H9 (cell line): Measurements from ENCODE around the gene IQSEC1. TPM values are rescaled to one million over a fixed set of nuclear protein-coding genes. Genes with fewer than 3 reads are reported as not detected.

Experiments used
- DNase-seq: peaks from one replicate; pipeline ENCODE4 v3.0.0-alpha.2; 2017
- H2AFZ ChIP-seq: one replicate; pipeline ENCODE4 v1.6.1; 2013; ENCODE audit warnings: mild to moderate bottlenecking, low read length, control low read depth, moderate library complexity
- H2AK5ac ChIP-seq: 2 replicates; pipeline ENCODE4 v1.6.1; 2013; ENCODE audit warnings: low read length, control low read depth, mixed read lengths; ENCODE audit not compliant: insufficient read length
- H2BK120ac ChIP-seq: one replicate; pipeline ENCODE4 v1.6.1; 2013; ENCODE audit warnings: low read depth, mild to moderate bottlenecking, low read length, control low read depth, inconsistent platforms; ENCODE audit not compliant: poor library complexity, severe bottlenecking
- H2BK12ac ChIP-seq: 2 replicates; pipeline ENCODE4 v1.6.1; 2013; ENCODE audit warnings: low read length, control low read depth, mixed read lengths, low read depth; ENCODE audit not compliant: insufficient read length
- H2BK15ac ChIP-seq: 2 replicates; pipeline ENCODE4 v1.6.1; 2013; ENCODE audit warnings: low read depth, low read length, control low read depth
- H2BK20ac ChIP-seq: one replicate; pipeline ENCODE4 v1.6.1; 2013; ENCODE audit warnings: low read depth, mild to moderate bottlenecking, low read length, control low read depth, inconsistent platforms; ENCODE audit not compliant: poor library complexity, severe bottlenecking
- H2BK5ac ChIP-seq: 2 replicates; pipeline ENCODE4 v1.6.1; 2013; ENCODE audit warnings: low read length, control low read depth, mixed read lengths; ENCODE audit not compliant: insufficient read length
- H3K14ac ChIP-seq: 2 replicates; pipeline ENCODE4 v1.6.1; 2013; ENCODE audit warnings: low read length, control low read depth; ENCODE audit not compliant: insufficient read depth
- H3K18ac ChIP-seq: 2 replicates; pipeline ENCODE4 v1.6.1; 2013; ENCODE audit warnings: low read depth, mild to moderate bottlenecking, mixed read lengths, low read length, control low read depth; ENCODE audit not compliant: insufficient read length
- H3K23ac ChIP-seq: 2 replicates; pipeline ENCODE4 v1.6.1; 2013; ENCODE audit warnings: low read length, control low read depth, mixed read lengths, low read depth; ENCODE audit not compliant: insufficient read length
- H3K23me2 ChIP-seq: 2 replicates; pipeline ENCODE4 v1.6.1; 2013; ENCODE audit warnings: low read depth, mild to moderate bottlenecking, mixed read lengths, low read length, control low read depth; ENCODE audit not compliant: insufficient read length, poor library complexity, severe bottlenecking
- H3K27ac ChIP-seq: 2 replicates; pipeline ENCODE4 v1.5.1; 2013; ENCODE audit warnings: low read length, control low read depth, mixed read lengths, low read depth; ENCODE audit not compliant: insufficient read length
- H3K27me3 ChIP-seq: 2 replicates; pipeline ENCODE4 v1.6.1; 2013; ENCODE audit warnings: low read length, control low read depth, inconsistent platforms; ENCODE audit not compliant: insufficient read depth
- H3K4ac ChIP-seq: 2 replicates; pipeline ENCODE4 v1.6.1; 2013; ENCODE audit warnings: low read depth, mild to moderate bottlenecking, control low read depth, inconsistent platforms, low read length, moderate library complexity
- H3K4me1 ChIP-seq: 2 replicates; pipeline ENCODE4 v1.6.1; 2013; ENCODE audit warnings: low read length, control low read depth, inconsistent platforms; ENCODE audit not compliant: insufficient read depth
- H3K4me2 ChIP-seq: 2 replicates; pipeline ENCODE4 v1.6.1; 2013; ENCODE audit warnings: low read length, control low read depth, mixed read lengths; ENCODE audit not compliant: insufficient read length, insufficient read depth
- H3K56ac ChIP-seq: 2 replicates; pipeline ENCODE4 v1.6.1; 2013; ENCODE audit warnings: low read depth, mild to moderate bottlenecking, mixed read lengths, low read length, control low read depth; ENCODE audit not compliant: insufficient read length
- H3K79me1 ChIP-seq: 2 replicates; pipeline ENCODE4 v1.6.1; 2013; ENCODE audit warnings: low read depth, mild to moderate bottlenecking, moderate library complexity, low read length, control low read depth, inconsistent platforms; ENCODE audit not compliant: insufficient read depth, poor library complexity, severe bottlenecking
- H3K79me2 ChIP-seq: 2 replicates; pipeline ENCODE4 v1.6.1; 2013; ENCODE audit warnings: low read length, control low read depth, inconsistent platforms; ENCODE audit not compliant: insufficient read depth
- H3K9ac ChIP-seq: 2 replicates; pipeline ENCODE4 v1.6.1; 2013; ENCODE audit warnings: low read length, control low read depth, mixed read lengths; ENCODE audit not compliant: insufficient read length; ENCODE audit errors: extremely low read depth
- H3K9me3 ChIP-seq: one replicate; pipeline ENCODE4 v1.6.1; 2013; ENCODE audit warnings: low read depth, low read length, inconsistent platforms; ENCODE audit not compliant: control insufficient read depth
- H3T11ph ChIP-seq: one replicate; pipeline ENCODE4 v1.6.1; 2013; ENCODE audit warnings: mild to moderate bottlenecking, low read length, control low read depth, inconsistent platforms
- H4K20me1 ChIP-seq: one replicate; pipeline ENCODE4 v1.6.1; 2013; ENCODE audit not compliant: control insufficient read depth, insufficient read length, insufficient read depth
- H4K5ac ChIP-seq: 2 replicates; pipeline ENCODE4 v1.6.1; 2013; ENCODE audit warnings: low read depth, mild to moderate bottlenecking, mixed read lengths, low read length, control low read depth; ENCODE audit not compliant: insufficient read length
- H4K8ac ChIP-seq: replicated peaks from 2 replicates; pipeline ENCODE4 v1.6.1; 2013; ENCODE audit warnings: low read length, control low read depth, mixed read lengths, low read depth; ENCODE audit not compliant: insufficient read length
- H4K91ac ChIP-seq: 2 replicates; pipeline ENCODE4 v1.6.1; 2013; ENCODE audit warnings: low read depth, mild to moderate bottlenecking, moderate library complexity, mixed read lengths, low read length, control low read depth; ENCODE audit not compliant: insufficient read length
- H3K27ac Mint-ChIP-seq, 3 experiments: 2 replicates in 2 of 3; 3 replicates in 1 of 3; pipeline ENCODE4 v1.8.0; 2020 to 2021; ENCODE audit warnings: mixed read lengths in 3 of 3, mild to moderate bottlenecking in 1 of 3, moderate library complexity in 1 of 3
- H3K27me3 Mint-ChIP-seq: 2 replicates; pipeline ENCODE4 v1.8.0; 2021; ENCODE audit warnings: low read depth, mild to moderate bottlenecking, moderate library complexity, mixed read lengths
- H3K36me3 Mint-ChIP-seq, 3 experiments: 2 replicates in 2 of 3; 3 replicates in 1 of 3; pipeline ENCODE4 v1.8.0; 2020 to 2021; ENCODE audit warnings: low read depth in 3 of 3, mixed read lengths in 3 of 3; ENCODE audit not compliant: insufficient read depth in 1 of 3
- H3K4me1 Mint-ChIP-seq, 2 experiments: 2 replicates each; pipeline ENCODE4 v1.8.0; 2020; ENCODE audit warnings: mixed read lengths in 2 of 2
- H3K4me3 Mint-ChIP-seq, 2 experiments: 2 replicates in 1 of 2; 3 replicates in 1 of 2; pipeline ENCODE4 v1.8.0; 2020 to 2021; ENCODE audit warnings: mild to moderate bottlenecking in 2 of 2, mixed read lengths in 2 of 2, moderate library complexity in 1 of 2
- H3K9me3 Mint-ChIP-seq, 2 experiments: 2 replicates in 1 of 2; 3 replicates in 1 of 2; pipeline ENCODE4 v1.8.0; 2020; ENCODE audit warnings: mild to moderate bottlenecking in 2 of 2, mixed read lengths in 2 of 2, moderate library complexity in 1 of 2
- CTCF ChIP-seq: fragments of 200-600 bp; sonication (generic); conservative IDR thresholded peaks from 3 replicates; pipeline ENCODE4 v1.8.0; 2021; ENCODE audit warnings: antibody characterized with exemption, mild to moderate bottlenecking
- WGBS: extraction: QIAGEN DNeasy Blood & Tissue Kit; methylation state at CpG from one replicate; pipeline ENCODE4 v1.1.7; 2013; ENCODE audit warnings: missing lambda C conversion rate, low lambda C conversion rate, mixed read lengths; ENCODE audit not compliant: insufficient read length; ENCODE audit errors: extremely low coverage; 5-methylcytosine and 5-hydroxymethylcytosine counted together
- total RNA-seq: library from RNA; stranded (reverse); gene quantifications from 2 replicates; pipeline ENCODE4 v1.2.1, GENCODE V29; 2021

IQSEC1 gene
- total RNA-seq, 1 experiment from 2014 or later, result 19.1 TPM

- no peak for TF ChIP-seq CTCF
- Mint-ChIP-seq H3K4me3 (no peak overlapping the region), H3K27ac (no peak overlapping the region), H3K36me3 (peaks cover 0 to 3% (median 0%) of the 10 kb centered on the region in 3 experiments; a peak in 1 of 7 replicates), H3K27me3 (no peaks in the 10 kb centered on the region; the same call in 1 of the 2 replicates), H3K9me3 (no peaks in the 10 kb centered on the region), H3K4me1 (peaks cover 11 to 19% of the 10 kb centered on the region in 2 experiments)
- H4K20me1 ChIP-seq, result peaks cover 5% of the 10 kb centered on the region
- H2BK120ac ChIP-seq, result no peak overlapping the region
- no peak overlapping the region for H3K27ac ChIP-seq
- H3K4me2 ChIP-seq, result no peak overlapping the region
- no peak overlapping the region for H4K91ac ChIP-seq
- no peak overlapping the region for H2BK15ac ChIP-seq
- no peaks in the 10 kb centered on the region for H3K23me2 ChIP-seq
- H3K9me3 ChIP-seq, result no peaks in the 10 kb centered on the region
- no peaks in the 10 kb centered on the region; the same call in 1 of the 2 replicates for H3K4me1 ChIP-seq
- no peak overlapping the region; the same call in 1 of the 2 replicates for H3K14ac ChIP-seq
- H3K23ac ChIP-seq, result no peak overlapping the region
- no peaks in the 10 kb centered on the region for H3K79me1 ChIP-seq
- no peak overlapping the region for H4K8ac ChIP-seq
- no CpG with 5 or more reads among the region's 8 CpGs for WGBS
- no peak overlapping the region for H4K5ac ChIP-seq
- H3K56ac ChIP-seq, result no peak overlapping the region
- no peaks in the 10 kb centered on the region for H3K27me3 ChIP-seq
- no peak overlapping the region for H3T11ph ChIP-seq
- no peak overlapping the region for H3K9ac ChIP-seq
- no peaks in the 10 kb centered on the region; the same call in 1 of the 2 replicates for H3K79me2 ChIP-seq
- H2AFZ ChIP-seq, result no peak overlapping the region
- no peak for DNase-seq
- H2BK12ac ChIP-seq, result no peak overlapping the region
- H2AK5ac ChIP-seq, result no peak overlapping the region
- H2BK20ac ChIP-seq, result no peak overlapping the region
- H2BK5ac ChIP-seq, result no peak overlapping the region
- H3K4ac ChIP-seq, result no peak overlapping the region
- no peak overlapping the region for H3K18ac ChIP-seq
Measured at GRCh38 chr3:12946649-12947316, 126.4 kb downstream of the IQSEC1 start.
